ENCODE results near the gene HBZ.
"Not testable (repeated sequence)": the region's sequence is repeated elsewhere in the genome, so short reads cannot be mapped to it uniquely, and the experiment has no call there.

HBZ gene

DNA sequence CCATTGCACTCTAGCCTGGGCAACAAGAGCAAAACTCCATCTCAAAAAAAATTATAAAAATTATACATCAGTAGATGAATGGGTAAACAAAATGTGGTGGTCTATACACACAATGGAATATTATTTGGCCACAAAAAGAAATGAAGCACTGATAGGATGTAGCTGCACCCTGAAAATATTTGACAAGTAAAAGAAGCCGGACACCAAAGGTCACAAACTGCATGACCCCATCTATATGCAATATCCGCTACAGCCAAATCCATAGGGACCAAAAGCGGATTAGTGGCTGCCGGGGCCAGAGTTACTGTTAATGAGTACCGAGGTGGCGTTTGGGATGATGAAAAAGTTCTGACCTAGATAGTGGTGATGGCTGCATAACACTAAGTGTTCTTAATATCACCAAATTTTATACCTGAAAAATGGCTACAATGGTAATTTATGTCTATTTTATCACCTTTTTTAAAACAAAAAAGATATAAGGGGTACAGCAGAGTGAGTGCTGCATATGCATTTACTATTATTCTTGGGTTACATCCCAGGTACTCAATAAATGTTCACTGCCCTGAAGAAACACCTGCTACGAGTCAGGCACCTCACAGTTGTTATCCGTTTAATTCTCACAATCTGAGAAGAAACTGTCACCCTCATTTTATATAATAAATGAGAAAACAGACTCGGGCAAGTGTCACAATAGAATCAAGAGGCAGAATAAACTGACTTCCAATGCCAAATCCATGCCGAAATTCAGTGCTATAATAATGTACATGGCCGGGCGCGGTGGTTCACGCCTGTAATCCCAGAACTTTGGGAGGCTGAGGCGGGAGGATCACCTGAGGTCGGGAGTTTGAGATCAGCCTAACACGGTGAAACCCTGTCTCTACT, 27.0 kb downstream of the HBZ start:
- DNase-seq (ENCODE audit: low read depth in 2 of 2): no peak

DNA sequence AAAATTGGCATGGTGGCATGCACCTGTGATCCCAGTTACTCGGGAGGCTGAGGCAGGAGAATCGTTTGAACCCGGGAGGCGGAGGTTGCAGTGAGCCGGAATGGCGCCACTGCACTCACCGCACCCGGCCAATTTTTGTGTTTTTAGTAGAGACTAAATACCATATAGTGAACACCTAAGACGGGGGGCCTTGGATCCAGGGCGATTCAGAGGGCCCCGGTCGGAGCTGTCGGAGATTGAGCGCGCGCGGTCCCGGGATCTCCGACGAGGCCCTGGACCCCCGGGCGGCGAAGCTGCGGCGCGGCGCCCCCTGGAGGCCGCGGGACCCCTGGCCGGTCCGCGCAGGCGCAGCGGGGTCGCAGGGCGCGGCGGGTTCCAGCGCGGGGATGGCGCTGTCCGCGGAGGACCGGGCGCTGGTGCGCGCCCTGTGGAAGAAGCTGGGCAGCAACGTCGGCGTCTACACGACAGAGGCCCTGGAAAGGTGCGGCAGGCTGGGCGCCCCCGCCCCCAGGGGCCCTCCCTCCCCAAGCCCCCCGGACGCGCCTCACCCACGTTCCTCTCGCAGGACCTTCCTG, 27.7 kb downstream of the HBZ start, which contains the start of gene HBQ1:
TSS of gene HBQ1 (plus strand) at position 359 of the 575 bp plus-strand sequence. CDS start at position 387, 28 bp downstream.
- no peak for DNase-seq (ENCODE audit: low read depth in 2 of 2)

- peak; percentile 60 to 63 for DNase-seq (ENCODE audit: low read depth in 2 of 2)
These were observed 28.5 kb downstream of the HBZ start for GRCh38 chr16:180681-181564.

- no peak for DNase-seq (ENCODE audit: low read depth in 2 of 2)
These were observed 29.1 kb downstream of the HBZ start for GRCh38 chr16:181565-182021.

GRCh38 chr16:183005-183404, 30.6 kb downstream of the HBZ start:
- no peak for DNase-seq (ENCODE audit: low read depth in 2 of 2)

DNA sequence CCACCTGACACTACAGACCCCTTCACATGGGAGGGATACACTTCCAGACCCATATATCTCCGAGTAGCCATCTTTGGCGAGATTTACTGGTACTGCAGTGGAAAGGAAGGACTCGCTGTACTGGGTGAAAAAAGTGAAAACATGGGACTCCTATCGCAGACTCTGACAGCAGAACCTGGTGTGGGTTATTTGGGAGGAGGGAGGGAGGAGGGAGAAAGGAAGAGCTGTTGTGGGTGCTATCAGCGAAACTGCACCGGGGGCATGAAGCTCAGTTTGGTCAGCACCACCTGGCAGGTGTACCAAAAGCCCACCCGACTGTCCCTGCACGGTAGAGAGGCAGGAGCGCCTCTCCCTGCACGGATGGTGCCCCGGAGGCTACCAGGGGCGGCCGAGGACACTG, 32.8 kb downstream of the HBZ start:
- DNase-seq (ENCODE audit: low read depth in 2 of 2): no peak

DNA sequence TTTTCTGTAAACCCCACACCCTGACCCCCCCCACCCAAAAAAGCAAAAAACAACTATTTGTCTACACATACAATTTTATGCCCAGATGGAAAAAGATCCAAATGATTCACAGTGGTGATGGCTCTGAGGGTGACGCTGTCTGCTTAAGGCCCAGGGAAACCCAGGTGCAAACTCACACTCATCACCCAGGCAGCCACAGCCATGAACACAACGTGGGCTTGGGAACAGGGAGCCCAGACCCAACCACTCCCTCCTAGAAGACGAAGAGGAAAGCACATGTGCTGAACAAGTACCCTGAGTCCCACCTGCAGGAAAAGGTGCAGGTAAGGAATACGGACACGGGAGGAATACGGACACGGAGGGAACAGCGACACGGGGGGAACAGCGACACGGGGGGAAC, 33.2 kb downstream of the HBZ start:
- no peak for DNase-seq (ENCODE audit: low read depth in 2 of 2)

DNA sequence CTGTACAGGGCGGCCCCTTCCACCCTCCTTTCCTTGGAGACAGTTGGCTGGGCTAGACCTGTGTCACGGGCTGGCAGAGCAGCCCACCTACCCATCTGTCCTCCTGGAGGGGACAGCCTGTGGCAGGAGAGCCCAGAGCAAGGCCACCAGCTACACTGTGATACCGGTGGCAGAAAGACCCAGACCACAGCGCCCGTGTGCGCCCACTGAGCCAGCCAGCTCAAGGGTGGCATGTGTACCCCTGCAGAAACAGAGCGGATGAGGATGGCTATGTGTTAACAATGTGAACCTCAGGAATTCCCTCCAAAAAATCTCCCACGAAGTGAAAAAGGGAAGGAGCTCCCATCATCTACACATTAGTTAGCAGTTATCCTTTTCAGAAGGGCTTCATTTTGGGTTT, 34.9 kb downstream of the HBZ start:
- DNase-seq (ENCODE audit: low read depth in 2 of 2): no peak

- DNase-seq (ENCODE audit: low read depth in 2 of 2): no peak
These were observed 36.2 kb downstream of the HBZ start for GRCh38 chr16:188674-189073.

DNA sequence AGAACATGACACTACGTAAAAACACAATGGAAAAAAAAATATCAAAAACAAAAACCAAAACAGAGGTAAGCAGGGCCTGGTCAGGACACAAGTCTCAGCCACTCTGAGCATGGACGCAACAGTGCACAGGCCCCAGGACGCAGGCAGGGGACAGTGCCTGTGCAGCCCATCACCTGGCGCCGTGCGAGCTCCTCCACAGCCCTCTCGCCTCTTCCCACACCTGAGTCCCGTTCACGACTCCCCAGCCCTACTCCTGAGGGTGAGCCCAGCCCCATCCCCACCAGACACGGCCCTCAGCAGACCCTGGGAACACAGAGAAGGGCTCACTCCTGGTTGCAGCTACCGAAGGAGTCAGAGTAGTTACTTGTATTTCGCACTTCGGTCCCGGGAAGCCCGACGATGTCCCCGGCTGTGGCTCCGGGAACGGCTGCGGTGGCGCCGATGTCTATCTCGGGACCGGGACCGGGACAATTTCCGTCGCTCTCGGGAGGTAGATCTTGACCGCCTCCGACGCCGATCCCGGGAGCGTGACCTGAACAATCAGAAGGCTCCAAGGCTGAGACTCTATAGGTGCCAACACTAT, 37.3 kb downstream of the HBZ start:
- no peak for DNase-seq (ENCODE audit: low read depth in 2 of 2)

- no peak for DNase-seq (ENCODE audit: low read depth in 2 of 2)
These were observed 39.4 kb downstream of the HBZ start for GRCh38 chr16:191831-192230.

GRCh38 chr16:192686-193085, 40.2 kb downstream of the HBZ start:
- no peak for DNase-seq (ENCODE audit: low read depth in 2 of 2)

DNA sequence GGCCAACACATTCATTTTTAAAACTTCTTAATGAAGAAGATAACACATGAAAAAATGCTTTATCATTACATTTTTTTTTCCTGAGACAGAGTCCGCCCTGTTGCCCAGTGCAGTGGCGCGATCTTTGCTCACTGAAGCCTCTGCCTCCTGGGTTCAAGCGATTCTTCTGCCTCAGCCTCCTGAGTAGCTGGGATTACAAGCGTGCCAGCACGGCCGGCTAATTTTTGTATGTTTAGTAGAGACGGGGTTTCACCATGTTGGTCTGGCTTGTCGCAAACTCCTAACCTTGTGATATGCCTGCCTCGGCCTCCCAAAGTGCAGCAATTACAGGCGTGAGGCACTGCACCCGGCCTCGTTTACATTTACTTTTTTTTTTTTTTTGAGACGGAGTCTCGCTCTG, 41.0 kb downstream of the HBZ start:
- DNase-seq (ENCODE audit: low read depth in 2 of 2): no peak

GRCh38 chr16:194516-194915, 42.1 kb downstream of the HBZ start:
- no peak for DNase-seq (ENCODE audit: low read depth in 2 of 2)

- DNase-seq (ENCODE audit: low read depth in 2 of 2): no peak
These were observed 47.9 kb downstream of the HBZ start for GRCh38 chr16:200388-200787.

- DNase-seq (ENCODE audit: low read depth in 2 of 2): no peak
These were observed 50.8 kb downstream of the HBZ start for GRCh38 chr16:203246-203645.

- not testable (repeated sequence) for DNase-seq (ENCODE audit: low read depth in 2 of 2)
These were observed 51.6 kb downstream of the HBZ start for GRCh38 chr16:204046-204445.
